Measurements from ENCODE around the gene C1orf226.

- no peak for TF ChIP-seq EZH2 (IDR thresholded peaks at IDR 0.05)
- no peak for TF ChIP-seq POLR2AphosphoS5 (IDR thresholded peaks at IDR 0.05; ENCODE audit: borderline replicate concordance, low read depth, low read length)
- no peak for TF ChIP-seq FOXP2 (optimal IDR thresholded peaks at IDR 0.05; ENCODE audit: control extremely low read depth, extremely low read length, insufficient read depth)
These were observed 22.6 kb upstream of the C1orf226 start for GRCh38 chr1:162358928-162359327.

Measured in SK-N-MC (cell line).